Measurements from ENCODE around the gene TPPP. TPM values are rescaled to one million over a fixed set of nuclear protein-coding genes. Genes with fewer than 3 reads are reported as not detected.

TPPP gene
- total RNA-seq, 1 donor from 2014 or later: 5.4 TPM

DNA sequence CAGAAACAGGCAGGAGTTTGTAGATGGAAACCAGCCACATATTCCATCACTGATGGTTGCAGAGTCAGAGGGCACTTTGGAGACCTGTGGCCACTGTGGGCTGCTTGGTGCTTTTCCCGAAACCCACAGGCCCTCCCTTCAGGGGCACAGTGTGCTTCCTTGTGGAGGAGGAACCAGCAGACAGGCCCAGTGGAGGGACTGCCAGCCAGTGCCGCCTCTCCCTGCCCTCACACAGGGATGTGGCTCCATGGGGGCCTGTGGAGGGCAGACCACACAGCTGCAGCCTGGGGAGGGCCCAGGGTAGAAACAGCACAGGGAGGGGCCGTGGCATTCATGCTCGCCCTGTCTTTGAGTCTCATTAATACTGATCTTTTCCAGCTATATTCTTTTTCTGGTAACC lies 45.8 kb downstream of the TPPP start:
- no peak for DNase-seq (ENCODE audit: low spot score)

DNA sequence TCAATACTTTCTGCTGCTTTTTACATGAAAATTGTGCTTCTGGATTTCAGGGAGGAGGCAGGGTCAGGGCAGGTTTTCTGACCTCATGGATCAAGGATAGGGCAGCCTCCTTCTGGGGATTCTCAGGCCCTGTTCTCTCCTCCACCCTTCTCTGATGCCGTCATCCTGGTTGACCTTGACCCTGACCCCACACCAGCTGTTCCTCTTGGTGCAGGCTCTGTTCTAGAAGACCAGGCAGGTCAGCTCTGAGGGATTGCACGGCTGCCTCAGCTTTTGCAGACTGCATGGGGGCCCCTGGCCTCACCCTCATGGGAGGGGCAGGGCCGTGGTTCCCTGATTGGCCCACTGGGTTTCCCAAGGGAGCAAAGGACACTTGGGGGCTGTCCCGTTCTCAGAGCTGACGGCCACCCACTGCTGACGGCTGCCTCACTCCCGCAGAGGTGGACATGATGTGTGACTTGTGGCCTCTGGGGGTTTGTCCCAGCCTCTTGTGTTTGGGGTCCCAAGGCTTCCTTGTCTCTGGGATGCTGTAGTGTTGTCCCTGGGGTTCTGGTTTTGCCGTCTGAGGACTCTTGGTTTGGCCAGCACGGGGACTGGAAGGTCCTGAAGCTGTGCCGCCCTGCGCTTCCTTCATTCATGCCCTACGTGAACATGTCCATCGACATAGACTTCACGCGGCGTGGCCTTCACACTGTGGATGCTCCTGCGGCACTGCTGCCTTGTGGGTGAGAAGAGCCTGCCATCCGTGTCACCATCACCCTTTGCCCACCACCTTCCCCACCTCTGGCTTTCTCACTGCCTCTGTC lies 46.6 kb downstream of the TPPP start:
- DNase-seq (ENCODE audit: low spot score): no peak

DNA sequence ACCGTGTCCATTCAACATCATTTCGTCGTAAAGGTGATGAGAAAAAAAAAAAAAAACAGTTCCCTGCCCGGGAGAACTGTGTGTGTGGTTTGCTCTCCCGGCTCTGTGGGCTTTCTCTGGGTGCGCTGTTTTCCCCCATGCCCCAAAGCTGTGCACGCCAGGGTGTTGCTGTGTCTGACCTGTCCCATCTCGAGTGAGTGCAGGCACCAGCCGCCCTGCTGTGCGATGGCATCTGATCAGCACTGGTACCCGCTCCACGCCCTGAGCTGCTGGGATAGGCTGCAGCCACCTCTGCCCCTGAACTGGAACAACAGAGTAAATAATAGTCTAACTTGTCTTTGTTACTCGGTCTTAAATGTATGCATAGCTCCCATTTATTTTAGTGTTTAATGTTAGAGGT lies 47.7 kb downstream of the TPPP start:
- DNase-seq (ENCODE audit: low spot score): no peak

DNA sequence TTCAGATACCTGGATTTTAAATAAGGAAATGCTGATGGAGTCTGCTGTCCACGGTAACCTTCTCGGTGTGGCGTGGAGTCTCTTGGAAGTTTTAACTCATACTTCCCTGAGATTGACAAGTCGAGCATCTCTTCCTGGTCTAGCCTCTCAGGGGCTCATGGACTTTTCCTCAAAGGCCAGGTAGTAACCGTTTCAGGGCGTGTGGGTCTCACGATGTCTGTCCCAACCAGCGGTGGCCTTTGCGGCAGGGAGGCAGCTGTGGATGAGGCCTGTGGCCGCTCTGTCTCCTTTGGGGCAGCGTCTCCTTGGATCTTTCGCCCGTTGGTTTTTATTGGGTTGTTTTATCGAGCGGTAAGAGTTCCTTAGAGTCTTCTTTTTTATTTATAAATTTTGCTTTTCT lies 48.2 kb downstream of the TPPP start:
- DNase-seq (ENCODE audit: low spot score): no peak

DNA sequence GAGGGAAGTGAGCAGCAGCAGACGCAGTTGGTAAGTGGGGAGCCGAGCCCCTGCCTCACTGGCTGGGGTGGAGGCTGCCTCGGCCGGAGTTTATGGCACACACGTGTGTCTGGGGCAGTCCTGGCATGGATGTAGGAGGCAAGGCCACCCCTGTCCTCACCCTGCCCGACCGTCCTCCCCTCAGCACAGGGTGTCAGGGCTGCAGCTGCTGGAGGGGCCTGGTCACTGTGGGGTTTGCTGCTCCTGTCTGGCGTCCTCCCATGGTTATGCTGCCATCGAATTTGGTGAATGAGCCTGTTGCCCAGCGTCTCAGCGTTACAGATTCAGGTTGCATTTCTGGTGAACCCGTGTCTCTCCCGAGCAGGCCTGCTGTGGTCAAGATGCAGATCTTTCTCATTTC lies 48.6 kb downstream of the TPPP start:
- no peak for DNase-seq (ENCODE audit: low spot score)

DNA sequence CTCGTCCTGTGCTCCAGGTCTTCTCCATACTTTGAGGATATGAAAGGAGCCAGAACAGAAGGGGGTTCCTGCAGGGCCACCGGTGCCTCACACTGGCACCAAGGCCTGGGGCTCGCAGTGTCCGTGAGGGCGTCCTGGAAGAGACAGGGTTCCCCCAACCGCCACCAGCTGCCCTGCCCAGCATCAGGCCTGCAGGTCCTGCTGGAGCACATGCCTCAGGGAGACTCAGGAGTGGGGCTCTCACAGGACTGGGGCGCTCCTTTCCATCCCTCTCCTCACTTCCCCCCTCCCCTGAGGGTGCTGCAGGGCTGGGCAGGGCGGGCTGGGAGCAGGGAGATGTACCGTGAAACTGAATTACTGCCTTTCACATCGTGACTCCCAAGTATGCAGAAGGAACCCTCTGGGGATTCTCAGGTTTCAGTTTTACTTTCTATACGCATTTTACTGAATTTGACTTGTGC lies 49.3 kb downstream of the TPPP start:
- DNase-seq (ENCODE audit: low spot score): no peak

DNA sequence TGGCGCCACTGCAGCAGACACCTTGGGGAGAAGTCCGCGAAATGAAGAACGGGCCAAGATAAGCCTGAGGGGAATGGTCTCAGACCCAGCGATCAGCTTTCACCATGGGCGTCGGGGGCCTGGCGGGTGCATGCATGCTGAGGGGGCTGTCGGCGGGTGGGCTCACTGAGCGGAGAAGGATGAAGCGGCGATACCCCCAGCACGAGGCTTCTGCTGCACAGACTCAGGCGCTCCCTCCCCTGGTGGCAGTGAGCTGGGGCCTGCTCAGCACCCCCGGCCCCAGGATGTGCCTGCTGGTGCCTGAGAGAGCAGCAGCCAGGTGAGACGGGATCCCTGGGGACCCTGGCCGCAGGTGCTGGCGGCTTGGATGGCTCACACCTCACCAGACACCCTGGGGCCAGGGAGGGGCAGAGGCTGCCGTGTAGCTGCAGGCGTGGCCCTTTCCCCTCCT lies 49.8 kb downstream of the TPPP start:
- no peak for DNase-seq (ENCODE audit: low spot score)

DNA sequence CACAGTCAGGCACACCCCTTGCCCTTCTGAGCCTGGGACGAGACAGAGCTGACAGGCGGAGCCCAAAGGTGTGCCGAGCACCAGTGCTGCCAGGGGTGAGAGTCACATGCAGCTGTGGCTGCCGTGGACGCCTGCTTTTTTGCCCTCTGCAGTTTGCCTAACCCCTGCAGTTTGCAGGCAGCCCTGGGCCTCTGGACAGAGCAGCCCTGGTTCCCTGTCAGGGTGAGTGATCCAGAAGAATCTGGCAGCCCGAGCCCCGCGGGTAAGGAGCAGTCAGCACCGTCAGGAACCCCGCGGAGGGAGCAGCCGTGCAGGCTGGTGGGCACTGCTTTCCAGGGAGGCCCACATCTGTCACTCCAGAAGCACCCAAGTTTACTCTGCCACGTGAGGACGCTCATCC lies 50.7 kb downstream of the TPPP start:
- no peak for DNase-seq (ENCODE audit: low spot score)

DNA sequence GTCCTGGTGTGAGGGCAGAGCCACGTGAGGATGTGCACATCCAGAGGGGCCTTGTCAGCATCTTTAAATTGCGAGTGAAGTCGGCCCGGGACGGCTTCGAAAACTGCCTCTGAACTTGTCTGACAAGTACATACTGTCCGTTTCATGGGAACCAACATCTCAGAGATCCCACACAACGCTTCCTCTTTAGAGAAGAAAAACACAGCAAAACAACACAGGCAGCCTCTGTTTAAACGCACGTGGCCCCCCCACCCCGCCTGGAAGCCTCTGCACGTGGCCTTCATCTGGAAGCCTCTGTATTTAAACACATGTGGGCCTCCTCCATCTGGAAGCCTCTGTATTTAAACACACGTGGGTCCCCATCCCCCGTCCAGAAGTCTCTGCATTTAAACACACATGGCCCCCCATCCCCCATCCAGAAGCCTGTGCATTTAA lies 51.8 kb downstream of the TPPP start:
- no peak for DNase-seq (ENCODE audit: low spot score)

DNA sequence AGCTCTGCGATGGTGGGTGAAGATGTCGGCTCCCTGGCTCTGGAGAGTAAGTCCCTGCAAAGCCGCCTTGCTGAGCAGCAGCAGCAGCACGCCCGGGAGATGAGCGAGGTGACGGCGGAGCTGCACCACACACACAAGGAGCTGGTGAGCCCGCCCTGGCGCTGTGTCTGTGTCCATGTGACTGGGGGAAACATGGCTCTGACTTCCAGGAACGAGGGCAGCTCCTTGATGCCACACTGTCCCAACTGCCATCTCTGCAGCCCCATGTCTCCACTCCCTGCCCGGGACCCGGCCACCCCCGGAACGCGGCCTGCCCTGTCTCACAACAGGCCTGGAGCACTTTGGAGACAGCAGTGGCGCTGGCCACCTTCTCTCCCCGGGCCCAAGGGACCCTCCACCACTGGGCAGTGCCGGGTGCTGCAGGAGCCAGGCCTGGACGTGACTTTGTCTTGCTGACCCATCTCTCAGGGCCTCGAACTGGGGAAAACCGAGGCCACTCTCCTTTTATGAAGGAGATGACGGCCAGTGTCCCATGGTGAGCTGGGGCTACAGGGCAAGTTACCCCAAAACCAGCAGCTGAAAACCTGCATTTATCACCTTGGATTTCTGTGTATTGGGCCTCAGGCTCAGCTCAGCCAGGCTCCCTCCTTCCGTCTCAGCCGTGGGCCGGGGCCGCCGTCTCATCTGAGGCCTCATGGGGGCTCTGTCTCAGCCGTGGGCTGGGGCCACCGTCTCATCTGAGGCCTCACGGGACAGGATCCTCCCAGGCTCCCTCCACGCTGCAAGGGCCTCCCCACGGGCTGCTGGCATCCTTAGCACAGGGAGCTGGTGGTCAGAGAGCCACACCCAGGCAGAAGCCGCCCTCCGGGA lies 52.5 kb downstream of the TPPP start:
- peak; percentile 74 for DNase-seq (ENCODE audit: low spot score)

DNA sequence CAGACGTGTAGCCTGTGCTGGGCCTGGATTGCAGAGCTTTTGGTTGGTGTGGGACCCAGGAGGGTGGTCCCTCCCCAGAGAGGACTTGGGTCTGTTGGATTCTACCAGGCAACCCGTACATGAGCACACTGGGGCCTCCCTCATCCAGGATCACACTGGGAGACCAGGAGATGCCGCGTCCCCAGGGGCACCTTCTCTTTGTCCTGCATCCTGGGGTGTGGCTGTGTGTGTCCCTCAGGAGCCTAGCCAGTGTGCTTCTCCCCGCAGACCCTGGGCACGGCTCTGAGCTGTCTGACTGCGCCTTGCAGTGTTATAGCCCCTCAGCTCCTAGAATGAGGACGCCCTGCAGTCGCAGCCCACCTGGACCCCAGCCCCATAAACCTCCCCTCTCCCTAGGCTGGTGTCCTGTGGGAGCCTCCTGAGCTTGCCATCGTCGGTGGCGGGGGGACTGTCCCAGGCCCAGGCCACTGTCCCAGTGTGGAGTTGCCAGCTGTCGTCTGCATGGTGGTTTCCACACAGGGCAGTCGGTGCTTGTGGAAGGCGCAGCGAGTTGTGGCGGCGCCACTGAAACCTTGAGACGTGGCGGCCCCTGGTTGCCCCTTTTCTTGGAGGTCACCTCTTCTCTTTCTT lies 53.5 kb downstream of the TPPP start:
- peak; percentile 78 for DNase-seq (ENCODE audit: low spot score)

DNA sequence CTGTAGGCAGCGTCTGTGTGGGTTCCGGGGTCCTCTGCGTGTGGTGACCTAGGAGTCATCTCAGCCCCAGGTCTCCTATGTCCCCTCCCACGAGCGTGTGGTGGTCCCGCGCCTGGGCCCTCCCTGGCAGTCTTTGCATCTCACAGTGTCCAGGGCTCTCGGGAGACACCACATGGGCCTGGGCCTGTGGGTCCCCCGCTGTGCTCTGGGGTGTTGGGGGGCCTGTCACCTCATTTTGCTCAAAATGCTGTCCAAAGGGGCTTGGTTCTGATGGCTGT lies 54.0 kb downstream of the TPPP start:
- DNase-seq (ENCODE audit: low spot score): no peak

DNA sequence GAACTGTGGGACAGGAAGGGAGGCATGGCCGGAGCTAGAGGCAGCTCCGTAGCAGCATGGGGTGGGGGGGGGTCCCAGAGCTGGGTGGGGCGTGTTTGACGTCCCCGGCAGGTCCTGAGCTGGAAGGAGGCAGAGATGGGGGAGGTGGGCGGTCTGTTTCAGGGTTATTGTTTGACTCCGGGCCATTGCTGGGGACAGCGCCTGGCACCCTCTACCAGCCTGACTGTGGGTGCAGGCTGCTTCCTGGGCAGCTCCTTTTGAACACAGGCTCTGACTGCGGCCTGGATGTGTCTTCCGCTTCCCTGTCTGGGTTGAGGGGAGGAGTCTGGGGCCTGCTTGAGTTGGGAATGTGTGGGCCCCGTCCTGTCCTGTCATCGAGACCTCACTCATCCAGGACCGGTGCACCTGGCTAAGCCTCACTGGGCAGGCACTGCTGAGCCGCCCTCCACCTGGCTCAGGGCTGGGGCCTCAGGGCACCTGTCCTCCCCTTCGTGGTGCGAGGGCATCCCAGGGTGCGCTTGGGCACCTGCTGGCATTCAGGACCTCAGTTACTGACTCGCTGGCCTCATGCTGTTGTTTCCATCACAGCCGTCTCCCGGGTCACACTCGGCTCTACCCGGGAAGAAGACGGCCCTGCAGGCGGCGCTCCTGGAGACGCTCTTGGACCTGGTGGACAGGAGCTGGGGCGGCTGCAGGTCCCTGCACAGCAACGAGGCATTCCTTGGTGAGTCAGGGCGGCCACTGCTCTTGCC lies 54.5 kb downstream of the TPPP start:
- DNase-seq (ENCODE audit: low spot score): peak; percentile 85

DNA sequence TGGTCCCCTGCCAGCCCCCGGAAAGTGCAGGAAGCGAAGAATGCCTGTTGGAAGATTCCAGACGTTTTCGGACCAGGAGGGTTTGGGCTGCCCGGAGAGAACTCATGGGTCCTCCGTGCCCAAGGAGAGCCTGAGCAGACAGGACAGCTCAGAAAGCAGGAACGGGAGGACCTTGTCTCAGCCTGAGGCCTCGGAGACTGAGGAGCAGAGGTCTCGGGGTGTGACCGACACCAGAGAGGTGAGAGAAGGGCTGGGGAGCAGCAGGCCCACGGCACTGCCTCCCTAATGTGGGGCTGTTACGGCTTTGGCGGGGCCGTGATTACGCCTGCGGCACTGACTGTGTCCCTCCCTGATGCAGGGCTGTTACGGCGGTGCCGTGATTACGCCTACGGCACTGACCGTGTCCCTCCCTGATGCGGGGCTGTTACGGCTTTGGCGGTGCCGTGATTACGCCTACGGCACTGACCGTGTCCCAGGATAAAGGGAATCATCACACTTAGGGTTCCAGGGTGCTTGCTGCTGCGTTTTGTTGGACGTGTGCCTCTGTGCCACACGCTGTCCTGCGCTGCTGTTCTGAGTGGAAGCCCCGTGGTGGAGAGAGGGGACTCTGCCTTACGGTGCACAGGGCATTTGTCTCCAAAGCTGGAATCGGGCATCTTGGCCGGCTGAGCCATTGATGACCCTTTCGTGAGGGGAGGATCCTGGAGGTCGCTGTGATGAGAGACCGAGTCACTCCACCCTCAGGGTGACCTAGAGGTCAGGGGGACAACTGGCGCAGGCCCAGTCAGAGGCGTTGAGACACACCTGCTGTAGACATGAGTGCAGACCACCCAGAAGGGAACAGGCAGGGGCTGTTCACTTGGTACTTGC lies 55.3 kb downstream of the TPPP start:
- peak; percentile 88 for DNase-seq (ENCODE audit: low spot score)

DNA sequence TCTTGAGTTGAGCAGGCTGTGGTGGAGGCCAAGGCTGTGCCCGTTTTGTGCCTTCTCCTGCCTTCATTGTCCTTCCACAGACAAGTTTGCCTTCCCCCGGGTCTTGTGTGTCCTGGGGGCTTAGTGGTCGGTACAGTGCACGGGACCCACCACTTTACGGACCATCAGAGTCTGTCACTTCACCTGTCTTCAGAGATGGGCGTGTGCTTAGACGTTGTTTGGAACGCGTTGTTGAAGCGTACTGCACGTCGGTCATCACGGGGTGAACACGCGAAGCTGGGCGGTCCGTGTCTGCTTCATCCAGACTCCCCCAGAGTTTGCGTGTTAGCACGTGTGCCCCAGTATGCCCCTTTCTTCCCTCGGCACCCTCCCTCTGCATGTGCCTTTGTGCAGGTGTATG lies 56.2 kb downstream of the TPPP start:
- DNase-seq (ENCODE audit: low spot score): peak; percentile 87

DNA sequence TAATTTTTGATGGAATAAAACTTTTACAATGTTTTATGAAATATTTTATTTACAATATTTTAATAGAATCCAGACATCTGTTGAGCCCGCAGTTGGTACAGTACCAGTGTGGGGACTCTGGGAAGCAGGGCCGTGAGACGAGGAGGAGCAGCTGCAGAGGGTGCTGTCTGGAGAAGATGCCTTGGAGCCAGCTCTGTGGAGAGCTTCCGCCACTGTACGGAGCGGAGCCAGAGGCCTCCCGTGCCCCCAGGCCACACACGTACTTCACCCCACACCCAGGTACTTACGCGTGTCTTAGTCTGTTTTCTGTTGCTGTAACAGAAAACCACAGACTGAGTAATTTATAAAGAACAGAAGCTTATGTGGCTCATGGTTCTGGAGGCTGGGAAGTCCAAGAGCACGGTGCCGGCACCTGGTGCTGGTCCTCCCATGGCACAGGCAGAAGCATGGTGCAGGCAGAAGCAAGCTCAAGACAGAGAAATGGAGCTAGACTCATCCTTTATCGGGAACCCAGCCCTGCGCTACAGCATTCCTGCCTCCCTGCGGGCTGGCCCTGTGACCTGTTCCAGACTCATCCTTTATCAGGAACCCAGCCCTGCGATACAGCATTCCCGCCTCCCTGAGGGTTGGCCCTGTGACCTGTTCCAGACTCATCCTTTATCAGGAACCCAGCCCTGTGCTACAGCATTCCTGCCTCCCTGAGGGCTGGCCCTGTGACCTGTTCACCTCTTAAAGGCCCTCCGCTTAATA lies 57.7 kb downstream of the TPPP start:
- DNase-seq (ENCODE audit: low spot score): peak; percentile 82

DNA sequence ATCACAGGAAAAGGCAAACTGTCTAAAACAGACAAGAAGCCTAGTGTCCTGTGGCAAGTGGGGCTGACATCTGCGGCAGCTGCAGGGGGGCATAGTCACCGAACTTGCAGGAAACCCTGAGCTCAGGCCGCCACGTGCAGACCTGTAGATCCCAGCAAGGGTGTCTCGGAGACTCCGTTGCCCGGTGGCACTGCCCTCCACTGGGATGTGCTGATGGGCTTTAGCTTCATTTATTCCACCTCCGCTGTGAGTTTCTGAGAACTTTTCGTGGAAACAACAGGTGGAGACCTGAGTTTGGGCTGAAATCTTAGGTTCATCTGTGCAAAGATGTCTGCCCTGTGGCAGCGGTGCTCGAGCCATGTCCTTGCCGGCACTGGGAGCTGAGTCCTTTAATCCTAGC lies 59.0 kb downstream of the TPPP start:
- peak; percentile 53 for DNase-seq (ENCODE audit: low spot score)

DNA sequence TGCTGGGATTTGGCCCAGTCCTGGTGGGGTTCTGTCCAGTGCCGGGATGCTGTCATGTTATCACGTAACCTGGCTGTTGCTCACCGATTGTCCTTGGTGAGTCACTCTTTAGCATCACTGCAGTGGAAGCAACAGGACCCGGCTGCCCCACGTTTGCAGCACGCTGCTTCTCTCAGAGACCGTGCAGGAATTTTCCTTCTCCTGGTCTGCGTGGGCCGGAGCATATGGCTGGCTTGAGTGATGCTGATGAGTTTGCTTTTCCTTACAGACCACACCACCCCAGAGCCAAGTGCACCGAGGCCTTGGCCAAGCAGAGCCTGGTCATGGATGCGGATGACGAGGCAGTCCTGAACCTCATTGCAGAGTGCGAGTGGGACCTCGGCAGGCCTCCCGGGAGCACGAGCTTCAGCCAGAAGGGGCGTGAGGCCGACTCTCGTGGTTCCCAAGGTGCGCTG lies 59.6 kb downstream of the TPPP start:
- DNase-seq (ENCODE audit: low spot score): peak; percentile 79
